Ammon's horn (tissue), 1 donor: ENCODE measurements around the gene TRA2B.

ENCODE experiments used
- DNase-seq: peaks from one replicate; pipeline ENCODE4 v3.0.0-alpha.2; 2016; ENCODE audit warnings: low spot score

TRA2B gene

GRCh38 chr3:185950728-185951127, 12.9 kb upstream of the TRA2B start:
- DNase-seq: no peak

GRCh38 chr3:185949515-185949914, 11.7 kb upstream of the TRA2B start:
- DNase-seq: no peak

GRCh38 chr3:185948292-185948691, 10.5 kb upstream of the TRA2B start:
- DNase-seq: no peak

GRCh38 chr3:185943760-185944106, 5.9 kb upstream of the TRA2B start:
- DNase-seq: no peak

GRCh38 chr3:185942907-185943759, 5.3 kb upstream of the TRA2B start:
- DNase-seq: peak; percentile 91

- no peak for DNase-seq
Measured at GRCh38 chr3:185942396-185942795, 4.6 kb upstream of the TRA2B start.

GRCh38 chr3:185940951-185941350, 3.1 kb upstream of the TRA2B start:
- DNase-seq: no peak

GRCh38 chr3:185939721-185940120, 1.9 kb upstream of the TRA2B start:
- DNase-seq: no peak

- peak; percentile 74 for DNase-seq
Measured at GRCh38 chr3:185936814-185937688, 763 bp downstream of the TRA2B start.

- no peak for DNase-seq
Measured at GRCh38 chr3:185936273-185936629, 1.6 kb downstream of the TRA2B start.

- no peak for DNase-seq
Measured at GRCh38 chr3:185935465-185936272, 2.1 kb downstream of the TRA2B start.

- no peak for DNase-seq
Measured at GRCh38 chr3:185934767-185935464, 2.9 kb downstream of the TRA2B start.

GRCh38 chr3:185934174-185934557, 3.6 kb downstream of the TRA2B start:
- no peak for DNase-seq

GRCh38 chr3:185933374-185934173, 4.2 kb downstream of the TRA2B start:
- DNase-seq: no peak

GRCh38 chr3:185931777-185932612, 5.8 kb downstream of the TRA2B start:
- DNase-seq: no peak

- DNase-seq: no peak
Measured at GRCh38 chr3:185930393-185931107, 7.3 kb downstream of the TRA2B start.

- DNase-seq: no peak
Measured at GRCh38 chr3:185929192-185930151, 8.3 kb downstream of the TRA2B start.

GRCh38 chr3:185928496-185928895, 9.3 kb downstream of the TRA2B start:
- DNase-seq: no peak
